ENCODE measurements around the gene GRIP1.
A peak's percentile ranks its signal among the peaks of the same experiment; 100 is the strongest.

GRCh38 chr12:66409195-66409871, 269.5 kb downstream of the GRIP1 start:
- TF ChIP-seq CTCF (IDR thresholded peaks at IDR 0.05; ENCODE audit: low read length) (peak; percentile 76), EZH2 (optimal IDR thresholded peaks at IDR 0.05; ENCODE audit: low read depth, low read length) (no peak), EZH2phosphoT487 (IDR thresholded peaks at IDR 0.05; ENCODE audit: low read length) (no peak)
